ENCODE data around the gene IQSEC3.
"Not testable (repeated sequence)": the region's sequence is repeated elsewhere in the genome, so short reads cannot be mapped to it uniquely, and the experiment has no call there.

- not testable (repeated sequence) for TF ChIP-seq POLR2AphosphoS5 (IDR thresholded peaks at IDR 0.05; ENCODE audit: low read depth, low read length)
- TF ChIP-seq, protein P1, sequence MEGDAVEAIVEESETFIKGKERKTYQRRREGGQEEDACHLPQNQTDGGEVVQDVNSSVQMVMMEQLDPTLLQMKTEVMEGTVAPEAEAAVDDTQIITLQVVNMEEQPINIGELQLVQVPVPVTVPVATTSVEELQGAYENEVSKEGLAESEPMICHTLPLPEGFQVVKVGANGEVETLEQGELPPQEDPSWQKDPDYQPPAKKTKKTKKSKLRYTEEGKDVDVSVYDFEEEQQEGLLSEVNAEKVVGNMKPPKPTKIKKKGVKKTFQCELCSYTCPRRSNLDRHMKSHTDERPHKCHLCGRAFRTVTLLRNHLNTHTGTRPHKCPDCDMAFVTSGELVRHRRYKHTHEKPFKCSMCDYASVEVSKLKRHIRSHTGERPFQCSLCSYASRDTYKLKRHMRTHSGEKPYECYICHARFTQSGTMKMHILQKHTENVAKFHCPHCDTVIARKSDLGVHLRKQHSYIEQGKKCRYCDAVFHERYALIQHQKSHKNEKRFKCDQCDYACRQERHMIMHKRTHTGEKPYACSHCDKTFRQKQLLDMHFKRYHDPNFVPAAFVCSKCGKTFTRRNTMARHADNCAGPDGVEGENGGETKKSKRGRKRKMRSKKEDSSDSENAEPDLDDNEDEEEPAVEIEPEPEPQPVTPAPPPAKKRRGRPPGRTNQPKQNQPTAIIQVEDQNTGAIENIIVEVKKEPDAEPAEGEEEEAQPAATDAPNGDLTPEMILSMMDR (IDR thresholded peaks at IDR 0.05) = not testable (repeated sequence)
Measured at GRCh38 chr12:77769-78383, 11.3 kb downstream of the IQSEC3 start.
